ENCODE measurements around the gene PDE4B. TPM values are rescaled to one million over a fixed set of nuclear protein-coding genes. Genes with fewer than 3 reads are reported as not detected.

Gene PDE4B
- polyA plus RNA-seq, 1 donor (not counting 4 experiments of a cell fraction or from before 2014, with no cell fraction given): 0.29 TPM

DNA sequence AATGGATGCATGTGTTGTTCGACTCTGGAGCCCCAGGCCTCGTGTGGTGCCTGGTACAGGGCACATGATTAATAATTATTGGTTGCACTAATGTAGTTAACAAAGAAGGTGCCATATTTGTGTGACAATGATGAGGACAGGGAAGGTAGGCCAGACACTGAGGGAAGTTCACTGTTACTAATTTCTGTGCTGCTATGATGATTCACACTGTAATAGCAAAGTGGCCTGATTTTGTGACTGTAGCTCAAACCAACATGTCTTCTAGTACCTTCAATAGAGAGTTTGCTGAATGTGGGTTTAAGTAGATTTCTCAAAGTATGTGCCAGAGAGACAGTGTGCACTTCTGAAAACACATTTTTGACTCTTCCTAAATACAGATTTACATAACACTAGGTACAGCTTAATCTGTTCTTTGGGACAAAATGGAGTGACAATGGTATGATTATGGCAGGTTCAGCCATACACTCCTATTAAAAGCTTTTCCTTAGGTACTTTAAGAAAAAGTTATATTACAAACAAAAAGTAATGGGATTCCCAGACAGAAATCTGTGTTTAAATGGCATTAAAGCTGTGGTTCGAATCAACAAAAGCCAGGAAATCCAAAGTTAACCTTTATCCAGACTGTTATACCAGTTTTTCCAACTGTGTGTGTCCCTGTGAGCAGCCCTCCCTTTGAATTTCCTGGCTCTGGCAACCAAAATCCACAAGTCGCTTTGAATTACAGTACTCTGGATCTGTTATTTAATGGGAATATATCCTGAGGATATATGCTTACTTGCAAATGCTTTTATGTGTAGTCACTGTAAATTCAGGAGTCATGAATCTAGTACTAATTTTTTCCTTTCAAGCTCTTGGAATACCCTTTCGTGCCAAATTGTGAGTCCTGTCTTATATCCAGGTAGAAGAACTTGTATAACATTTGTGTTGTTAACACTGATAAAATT lies 464.2 kb downstream of the PDE4B start:
- Histone ChIP-seq H4K20me1 (ENCODE audit: control insufficient read depth, extremely low read depth, insufficient read depth, low read length) (no peaks in the 10 kb centered on the region), H3K9me1 (ENCODE audit: control insufficient read depth, extremely low read depth, insufficient read depth, low read length) (no peaks in the 10 kb centered on the region), H3K4me3 (ENCODE audit: control insufficient read depth in 2 of 3, extremely low read depth in 1 of 3, insufficient read depth in 2 of 3, low read depth in 1 of 3, low read length in 3 of 3) (no peak overlapping the region), H2AFZ (ENCODE audit: control insufficient read depth, low read length) (no peak overlapping the region), H3K9me3 (ENCODE audit: control insufficient read depth, low read depth, low read length) (no peaks in the 10 kb centered on the region), H3K79me2 (ENCODE audit: control insufficient read depth, insufficient read depth, low read length) (no peaks in the 10 kb centered on the region), H3K27me3 (ENCODE audit: control insufficient read depth, extremely low read depth, insufficient read depth, low read length) (no peaks in the 10 kb centered on the region), H3K4me1 (ENCODE audit: control insufficient read depth, extremely low read depth, insufficient read depth, low read length) (peaks cover 25% of the 10 kb centered on the region), H3K4me2 (ENCODE audit: control insufficient read depth, extremely low read depth, insufficient read depth, low read depth, low read length) (peak overlapping the region; percentile 24), H3K36me3 (ENCODE audit: control insufficient read depth in 2 of 2, extremely low read depth in 1 of 2, insufficient read depth in 2 of 2, low read length in 2 of 2) (no peaks in the 10 kb centered on the region), H3K27ac (ENCODE audit: control insufficient read depth, insufficient read depth, low read length) (no peak overlapping the region), H3K9ac (ENCODE audit: control insufficient read depth, extremely low read depth, insufficient read depth, low read length) (no peak overlapping the region)
- DNase-seq (ENCODE audit: low read depth, low spot score) (no peak), FAIRE-seq (peak; percentile 67)
- dilution Hi-C loops (cut with MboI; ENCODE audit: extremely low pct_ligation_motif_present, low sequenced_read_pairs): loop anchor here (25.0 kb wide), 1 partner anchor 205 kb away; no protein-coding TSS in a partner anchor
- TF ChIP-seq EZH2 (IDR thresholded peaks at IDR 0.05; ENCODE audit: low read length) (no peak), CTCF (optimal IDR thresholded peaks at IDR 0.05 in 1 of 3, IDR thresholded peaks at IDR 0.05 in 1 of 3, conservative IDR thresholded peaks at IDR 0.05 in 1 of 3; ENCODE audit: extremely low read depth in 1 of 3, insufficient read depth in 2 of 3, low read length in 3 of 3) (no peak)

- no peak overlapping the region for H2AFZ ChIP-seq (ENCODE audit: control insufficient read depth, low read length)
- no peak overlapping the region for H3K27ac ChIP-seq (ENCODE audit: control insufficient read depth, insufficient read depth, low read length)
- dilution Hi-C loops (cut with MboI; ENCODE audit: extremely low pct_ligation_motif_present, low sequenced_read_pairs): loop anchor here (25.0 kb wide), 1 partner anchor 204 kb away; no protein-coding TSS in a partner anchor
- no peaks in the 10 kb centered on the region for H3K27me3 ChIP-seq (ENCODE audit: control insufficient read depth, extremely low read depth, insufficient read depth, low read length)
- no peaks in the 10 kb centered on the region for H3K79me2 ChIP-seq (ENCODE audit: control insufficient read depth, insufficient read depth, low read length)
- TF ChIP-seq EZH2 (IDR thresholded peaks at IDR 0.05; ENCODE audit: low read length) (no peak), CTCF (optimal IDR thresholded peaks at IDR 0.05 in 1 of 3, IDR thresholded peaks at IDR 0.05 in 1 of 3, conservative IDR thresholded peaks at IDR 0.05 in 1 of 3; ENCODE audit: extremely low read depth in 1 of 3, insufficient read depth in 2 of 3, low read length in 3 of 3) (no peak)
- peaks cover 35% of the 10 kb centered on the region for H3K4me1 ChIP-seq (ENCODE audit: control insufficient read depth, extremely low read depth, insufficient read depth, low read length)
- H3K4me3 ChIP-seq (ENCODE audit: control insufficient read depth in 2 of 3, extremely low read depth in 1 of 3, insufficient read depth in 2 of 3, low read depth in 1 of 3, low read length in 3 of 3): no peak overlapping the region
- no peaks in the 10 kb centered on the region for H3K36me3 ChIP-seq (ENCODE audit: control insufficient read depth in 2 of 2, extremely low read depth in 1 of 2, insufficient read depth in 2 of 2, low read length in 2 of 2)
- no peaks in the 10 kb centered on the region for H3K9me1 ChIP-seq (ENCODE audit: control insufficient read depth, extremely low read depth, insufficient read depth, low read length)
- H3K4me2 ChIP-seq (ENCODE audit: control insufficient read depth, extremely low read depth, insufficient read depth, low read depth, low read length): no peak overlapping the region
- no peak for DNase-seq (ENCODE audit: low read depth, low spot score)
- no peak overlapping the region for H3K9ac ChIP-seq (ENCODE audit: control insufficient read depth, extremely low read depth, insufficient read depth, low read length)
- H3K9me3 ChIP-seq (ENCODE audit: control insufficient read depth, low read depth, low read length): no peaks in the 10 kb centered on the region
- FAIRE-seq: no peak
- no peaks in the 10 kb centered on the region for H4K20me1 ChIP-seq (ENCODE audit: control insufficient read depth, extremely low read depth, insufficient read depth, low read length)
Measured at GRCh38 chr1:66258404-66259105, 465.9 kb downstream of the PDE4B start.

Data from keratinocyte (primary cell).